GM19463 (cell line): ENCODE data around the gene HEXD.

Source experiments
- ATAC-seq: cut with Tn5 transposase; IDR thresholded peaks from one replicate; pipeline ENCODE4 v1.9.1; 2021; ENCODE audit warnings: mild to moderate bottlenecking, moderate library complexity; ENCODE audit not compliant: unreplicated experiment

The HEXD gene

DNA sequence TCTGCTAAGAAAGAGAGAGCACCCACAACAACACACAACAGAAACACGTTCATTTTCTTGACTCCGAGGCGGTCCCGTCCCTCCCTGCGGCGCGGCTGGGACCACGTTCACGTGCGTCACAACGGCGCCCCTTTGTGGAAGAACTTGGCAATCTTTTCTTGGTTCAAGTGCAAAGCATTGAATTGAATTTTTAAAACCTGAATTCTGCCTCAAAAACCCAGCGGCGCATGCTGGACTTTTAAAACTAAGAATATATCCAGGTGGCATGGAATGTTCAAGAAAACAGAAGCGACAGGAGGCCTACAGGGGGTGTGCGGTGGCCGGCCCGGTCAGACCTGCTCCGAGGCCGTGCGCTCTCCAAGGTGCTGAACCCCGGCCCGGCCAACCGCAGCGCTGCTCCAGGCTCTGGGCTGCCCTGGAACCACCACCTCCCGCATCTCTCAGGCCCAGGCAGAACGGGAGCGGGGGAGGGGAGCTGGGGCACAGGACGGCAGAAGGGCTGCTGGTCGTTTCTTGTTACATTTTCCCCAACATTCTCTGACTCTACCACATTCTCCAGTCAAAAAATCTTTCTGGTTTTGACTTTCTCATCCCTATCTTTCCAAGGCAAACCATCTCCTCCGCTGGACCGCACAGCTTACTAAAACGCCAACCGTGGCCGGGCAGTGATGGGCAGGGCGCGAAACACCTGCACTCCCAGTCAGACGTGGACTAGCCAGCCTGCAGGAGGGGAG lies 3.4 kb upstream of the HEXD start:
- ATAC-seq = no peak

- ATAC-seq = no peak
Measured at GRCh38 chr17:82415336-82415735, 2.8 kb upstream of the HEXD start.

GRCh38 chr17:82415786-82416185 lies 2.4 kb upstream of the HEXD start:
- no peak for ATAC-seq

DNA sequence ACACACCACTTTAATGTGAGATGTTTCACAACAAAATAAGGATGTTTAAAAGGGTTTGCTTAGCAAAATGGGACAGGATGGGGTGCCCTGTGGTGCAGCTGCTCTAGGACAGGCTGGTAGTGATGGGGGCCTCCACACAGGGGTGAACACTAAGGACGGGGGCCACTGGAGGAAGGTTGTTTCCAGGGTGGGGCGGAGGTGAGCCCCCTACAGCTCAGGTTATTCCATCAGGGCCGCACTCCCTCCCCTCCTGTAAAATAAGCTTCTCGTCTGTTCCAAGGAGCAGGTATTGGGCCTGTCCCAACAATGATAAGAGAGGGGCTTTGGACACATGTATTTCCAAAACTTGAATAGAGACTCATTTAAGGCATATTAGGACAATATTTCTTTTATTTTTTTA lies 1.9 kb upstream of the HEXD start:
- ATAC-seq = no peak

GRCh38 chr17:82416771-82417170 lies 1.4 kb upstream of the HEXD start:
- ATAC-seq = no peak

GRCh38 chr17:82419540-82419939 lies 1.4 kb downstream of the HEXD start:
- no peak for ATAC-seq

DNA sequence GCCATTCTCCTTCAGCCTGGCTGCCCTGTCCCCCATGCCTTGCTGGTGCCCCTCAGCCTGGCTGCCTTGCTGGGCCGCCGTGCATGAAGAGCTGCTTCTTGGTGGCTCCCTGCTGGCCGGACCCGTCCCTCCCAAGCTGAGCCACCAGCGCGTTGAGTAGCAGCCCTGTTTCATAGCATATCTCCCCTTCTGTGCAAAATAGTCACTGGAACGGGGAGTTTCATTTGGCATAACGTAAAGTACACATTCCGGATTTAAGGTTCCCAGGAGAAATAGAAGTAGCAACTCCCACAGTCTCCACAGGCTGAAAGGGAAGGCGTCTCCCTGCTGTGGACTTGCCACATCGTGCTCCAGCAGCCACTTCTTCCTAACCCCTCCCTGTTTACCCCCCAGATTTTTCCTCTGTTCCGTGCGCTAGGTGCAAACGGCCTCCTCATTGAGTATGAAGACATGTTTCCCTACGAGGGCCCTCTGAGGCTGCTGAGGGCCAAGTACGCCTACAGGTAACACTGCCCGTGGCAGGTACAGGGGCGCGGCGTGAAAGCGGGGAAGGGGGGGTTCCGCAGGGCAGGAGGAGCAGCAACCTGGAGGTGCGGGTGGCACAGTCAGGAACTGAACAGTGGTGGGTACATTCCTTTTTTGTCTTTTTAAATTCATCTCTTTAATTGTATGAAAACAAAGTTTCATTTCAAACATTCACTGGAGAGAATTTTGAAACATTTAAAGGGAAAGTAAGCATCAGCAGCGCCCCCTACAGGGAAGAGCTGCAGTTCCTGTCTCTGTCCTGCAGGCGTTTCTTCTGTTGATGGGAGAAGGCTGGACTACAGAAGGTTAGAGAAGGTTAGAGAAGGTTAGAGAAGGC lies 6.1 kb downstream of the HEXD start:
- ATAC-seq = no peak

DNA sequence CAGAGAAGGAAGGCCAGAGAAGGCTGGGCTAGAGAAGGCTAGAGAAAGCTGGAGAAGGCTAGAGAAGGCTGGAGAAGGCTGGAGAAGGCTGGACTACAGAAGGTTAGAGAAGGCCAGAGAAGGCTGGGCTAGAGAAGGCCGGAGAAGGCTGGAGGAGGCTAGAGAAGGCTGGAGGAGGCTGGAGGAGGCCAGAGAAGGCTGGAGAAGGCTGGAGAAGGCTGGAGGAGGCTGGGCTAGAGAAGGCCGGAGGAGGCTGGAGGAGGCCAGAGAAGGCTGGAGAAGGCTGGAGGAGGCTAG lies 6.7 kb downstream of the HEXD start:
- no peak for ATAC-seq

DNA sequence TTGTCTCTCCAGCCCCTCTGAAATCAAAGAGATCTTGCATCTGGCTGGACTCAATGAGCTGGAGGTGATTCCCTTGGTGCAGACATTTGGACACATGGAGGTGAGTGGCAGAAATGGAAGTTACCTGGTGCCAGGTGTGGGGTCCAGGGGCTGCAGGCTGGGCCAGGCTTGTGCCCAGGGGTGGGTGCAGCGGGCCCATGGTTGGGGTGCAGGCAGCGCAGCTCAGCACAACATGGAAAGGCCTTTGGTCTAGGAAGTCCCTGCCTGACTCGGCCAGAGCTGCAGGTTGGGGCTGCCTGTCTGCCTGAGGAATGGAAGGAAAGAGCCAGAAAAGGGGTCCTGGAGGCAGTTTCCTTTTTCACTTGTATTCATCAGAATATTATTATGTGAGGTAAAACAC lies 10.4 kb downstream of the HEXD start:
- ATAC-seq = no peak

- ATAC-seq = no peak
Measured at GRCh38 chr17:82429824-82430223, 11.7 kb downstream of the HEXD start.

DNA sequence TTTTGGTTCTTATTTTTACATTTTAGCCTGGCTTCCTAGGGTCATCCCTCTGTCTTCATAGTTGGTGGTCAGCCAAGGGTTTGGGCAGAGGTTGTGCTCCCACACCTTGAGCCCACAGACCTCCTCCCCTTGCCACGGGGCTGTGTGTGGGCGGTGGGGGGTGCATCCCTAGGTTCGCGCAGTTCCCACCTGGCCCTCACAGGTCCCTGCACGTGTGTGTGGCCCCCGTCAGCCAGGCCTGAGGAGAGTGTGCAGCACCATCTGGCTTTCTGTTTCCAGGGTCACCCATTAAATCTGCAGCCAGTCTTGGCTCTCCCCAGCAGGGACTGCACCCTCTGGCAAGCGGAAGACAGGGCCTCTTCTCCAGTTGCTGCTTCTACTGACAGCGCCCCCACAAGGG lies 13.9 kb downstream of the HEXD start:
- no peak for ATAC-seq

- ATAC-seq = no peak
Measured at GRCh38 chr17:82433560-82434215, 15.5 kb downstream of the HEXD start.

- ATAC-seq = no peak
Measured at GRCh38 chr17:82434216-82434565, 16.0 kb downstream of the HEXD start.

DNA sequence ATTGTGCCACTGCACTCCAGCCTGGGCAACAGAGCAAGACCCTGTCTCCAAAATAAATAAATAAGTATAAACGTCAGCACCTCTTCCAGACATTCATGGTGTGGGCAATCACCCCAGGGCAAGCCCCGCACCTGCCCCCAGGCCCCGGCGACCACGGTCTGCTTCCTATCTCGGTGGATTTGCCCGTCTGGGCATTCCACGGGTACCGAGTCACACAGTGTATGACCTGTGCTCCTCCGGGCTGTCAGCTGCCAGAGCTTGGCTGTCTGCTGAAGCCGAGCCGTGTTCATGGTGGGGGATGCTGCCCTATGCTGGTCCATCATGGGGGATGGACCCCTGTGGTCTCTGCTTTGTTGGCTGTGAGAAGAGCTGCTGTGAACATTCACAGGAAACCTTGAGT lies 17.0 kb downstream of the HEXD start:
- ATAC-seq = no peak

DNA sequence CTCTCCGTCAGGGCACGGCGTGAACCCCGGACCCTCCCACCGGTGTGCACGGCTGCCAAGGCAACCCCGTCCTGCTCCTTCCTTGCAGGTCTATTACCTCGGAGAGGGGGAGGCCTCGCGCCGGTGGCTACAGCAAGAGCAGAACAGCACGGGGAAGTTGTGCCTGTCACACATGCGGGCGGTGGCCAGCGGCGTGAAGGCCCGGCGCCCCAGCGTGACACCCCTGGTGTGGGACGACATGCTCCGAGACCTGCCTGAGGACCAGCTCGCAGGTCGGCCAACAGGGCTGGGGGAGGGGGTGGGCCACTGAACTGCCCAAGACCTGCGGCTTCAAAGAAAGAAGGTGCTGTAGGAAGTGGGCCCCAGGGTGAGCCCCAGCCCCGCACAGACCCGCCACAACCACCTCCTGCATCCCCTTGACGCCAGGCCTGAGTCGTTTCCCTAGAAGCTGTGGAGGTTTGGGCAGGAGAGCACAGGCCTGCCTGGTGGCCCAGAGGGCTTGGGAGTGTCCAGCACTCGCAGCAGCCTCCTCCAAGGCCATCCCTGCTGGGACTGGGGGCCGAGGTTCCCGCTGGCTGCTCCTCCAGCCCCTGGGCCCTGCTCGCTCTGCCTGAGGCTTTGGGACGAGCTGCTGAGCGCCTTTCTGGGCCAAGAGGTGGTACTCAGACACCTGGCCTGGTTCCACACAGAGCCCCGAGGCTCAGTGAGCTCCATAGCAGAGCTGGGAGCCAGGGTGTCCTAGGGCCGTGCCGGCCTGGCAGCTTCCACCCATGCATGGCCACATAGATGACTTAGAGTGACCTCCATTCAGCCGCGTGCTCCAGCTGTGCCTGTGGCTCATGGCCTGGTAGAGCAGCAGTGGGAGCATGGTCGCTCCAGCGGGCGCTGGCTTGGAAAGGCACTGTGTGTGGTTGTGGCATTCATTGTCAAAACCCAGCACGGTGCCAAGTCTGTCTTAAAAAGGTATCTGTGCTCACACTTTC lies 17.7 kb downstream of the HEXD start:
- no peak for ATAC-seq

DNA sequence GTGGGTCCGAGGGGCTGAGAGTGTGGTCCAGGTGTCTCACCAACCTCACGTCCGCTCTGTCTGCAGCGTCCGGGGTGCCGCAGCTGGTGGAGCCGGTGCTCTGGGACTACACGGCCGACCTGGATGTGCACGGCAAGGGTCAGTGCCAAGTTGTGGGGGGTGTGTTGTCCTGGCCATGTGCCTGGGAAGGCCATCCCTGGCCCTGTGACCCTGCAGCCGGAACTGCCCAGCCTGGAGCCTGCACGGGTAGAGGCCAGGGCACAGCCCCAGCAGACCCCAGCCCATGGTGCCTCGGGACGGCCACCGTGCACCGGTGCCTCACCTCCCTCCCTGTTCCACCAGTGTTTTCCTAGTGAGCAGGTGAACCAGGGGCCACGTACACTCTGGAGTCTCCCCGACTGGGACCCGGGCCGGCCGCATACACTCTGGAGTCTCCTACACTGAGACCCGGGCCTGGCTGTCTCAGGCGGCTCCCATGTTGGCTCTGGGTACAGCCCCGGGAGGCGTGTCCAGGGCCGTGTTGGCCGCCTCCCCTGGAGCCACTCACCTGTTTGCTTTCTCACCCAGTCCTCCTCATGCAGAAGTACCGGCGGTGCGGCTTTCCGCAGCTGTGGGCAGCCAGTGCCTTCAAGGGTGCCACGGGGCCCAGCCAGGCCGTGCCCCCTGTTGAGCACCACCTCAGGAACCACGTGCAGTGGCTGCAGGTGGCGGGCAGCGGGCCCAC lies 18.6 kb downstream of the HEXD start:
- ATAC-seq = no peak

- ATAC-seq = no peak
Measured at GRCh38 chr17:82437325-82437668, 19.1 kb downstream of the HEXD start.

DNA sequence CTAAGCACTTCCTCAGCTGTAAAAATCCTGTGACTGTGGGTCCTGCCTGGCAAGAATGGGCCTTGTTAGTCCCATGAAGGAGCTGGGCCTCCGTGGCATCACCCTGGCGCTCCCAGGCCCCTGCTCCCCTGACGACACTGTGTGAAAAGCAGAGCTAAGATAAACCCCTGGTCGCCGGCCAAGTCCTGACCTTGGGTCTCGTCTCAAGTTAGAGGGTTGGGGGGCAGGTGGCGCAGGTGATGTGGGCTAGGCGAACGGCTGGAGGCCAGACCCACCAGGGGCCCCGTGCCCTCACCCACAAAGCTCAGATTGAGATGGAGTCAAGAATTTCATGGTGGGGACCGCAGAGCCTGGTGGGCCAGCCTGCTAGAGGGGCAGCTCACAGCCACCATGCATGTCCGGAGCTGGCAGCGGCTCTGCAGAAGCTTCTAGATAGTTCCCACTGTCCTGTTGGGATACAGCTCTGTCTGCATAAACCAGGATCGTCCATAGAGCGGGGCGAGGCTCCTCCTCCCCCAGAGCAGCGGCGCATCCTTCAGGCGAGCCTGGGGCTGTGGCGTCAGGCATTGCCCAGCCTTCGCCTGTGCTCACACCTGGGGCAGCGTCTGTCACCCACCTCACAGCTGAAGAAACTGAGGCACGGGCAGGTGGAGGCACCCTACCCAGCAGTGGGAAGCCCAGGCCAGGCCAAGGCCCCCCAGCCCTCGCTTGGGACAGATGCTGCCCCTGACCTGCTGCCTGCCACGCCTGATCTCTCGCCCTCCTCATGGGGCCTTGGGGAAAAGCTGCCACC lies 20.4 kb downstream of the HEXD start:
- ATAC-seq = no peak

DNA sequence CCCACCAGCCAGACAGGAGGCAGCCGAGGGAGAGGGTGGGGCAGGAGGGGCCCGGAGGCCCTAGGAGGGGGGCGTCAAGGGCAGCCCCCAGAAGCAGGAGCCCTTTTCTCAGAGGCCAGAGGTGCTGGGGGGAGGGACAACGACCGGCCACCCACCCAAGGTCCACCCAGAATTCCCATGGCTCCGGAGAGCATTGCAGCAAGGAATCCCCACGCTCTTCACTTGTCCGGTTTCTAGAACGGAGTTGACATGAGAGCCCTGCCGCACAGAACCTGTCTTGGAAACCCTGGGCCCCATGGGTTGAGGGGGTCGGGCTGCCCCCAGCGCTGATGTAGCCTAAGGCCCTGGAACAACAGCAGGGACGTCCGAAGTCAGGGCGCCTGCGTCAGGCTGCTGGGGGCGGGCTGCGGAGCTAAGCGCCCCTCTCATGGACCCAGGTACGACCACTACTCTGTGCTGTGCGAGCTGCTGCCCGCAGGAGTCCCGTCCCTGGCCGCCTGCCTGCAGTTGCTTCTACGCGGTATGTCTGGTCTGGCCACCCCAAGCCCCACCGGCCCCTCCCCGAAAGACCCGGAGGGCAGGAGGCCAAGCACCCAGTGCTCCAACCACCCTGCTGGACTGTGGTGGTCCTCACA lies 21.2 kb downstream of the HEXD start:
- ATAC-seq = no peak
